NCI-H2081 treated with DMSO at 0.1 percent for 48 hours (cell line): ENCODE data around the gene TRPV6.

ENCODE experiments used
- DNase-seq: peaks from one replicate; lab custom pipeline; 2025; lab: John Stamatoyannopoulos, UW

The TRPV6 gene

GRCh38 chr7:142851919-142852318, 33.6 kb downstream of the TRPV6 start:
- no peak for DNase-seq

GRCh38 chr7:142851269-142851668, 34.3 kb downstream of the TRPV6 start:
- no peak for DNase-seq

- DNase-seq: no peak
Observed at GRCh38 chr7:142847353-142847752, 38.2 kb downstream of the TRPV6 start.

GRCh38 chr7:142842251-142842766, 43.2 kb downstream of the TRPV6 start:
- no peak for DNase-seq

- DNase-seq: no peak
Observed at GRCh38 chr7:142838461-142839213, 46.9 kb downstream of the TRPV6 start.

GRCh38 chr7:142836426-142836825, 49.1 kb downstream of the TRPV6 start:
- DNase-seq: no peak

GRCh38 chr7:142835487-142835886, 50.1 kb downstream of the TRPV6 start:
- no peak for DNase-seq

GRCh38 chr7:142833174-142834048, 52.1 kb downstream of the TRPV6 start:
- no peak for DNase-seq

- DNase-seq: no peak
Observed at GRCh38 chr7:142832417-142832816, 53.1 kb downstream of the TRPV6 start.

GRCh38 chr7:142827951-142828500, 57.5 kb downstream of the TRPV6 start:
- no peak for DNase-seq

- DNase-seq: no peak
Observed at GRCh38 chr7:142822714-142823113, 62.8 kb downstream of the TRPV6 start.
